Erythroblast (primary cell): Measurements from ENCODE around the gene RPS6KA2.

Experiments
- GATA1 ChIP-seq: IDR thresholded peaks from 2 replicates; pipeline ENCODE4 v1.6.1; 2011; ENCODE audit warnings: low read depth, mild to moderate bottlenecking, control low read depth, low read length, moderate library complexity
- POLR2A ChIP-seq: IDR thresholded peaks from 2 replicates; pipeline ENCODE4 v1.6.1; 2011; ENCODE audit warnings: mild to moderate bottlenecking, low read length

DNA sequence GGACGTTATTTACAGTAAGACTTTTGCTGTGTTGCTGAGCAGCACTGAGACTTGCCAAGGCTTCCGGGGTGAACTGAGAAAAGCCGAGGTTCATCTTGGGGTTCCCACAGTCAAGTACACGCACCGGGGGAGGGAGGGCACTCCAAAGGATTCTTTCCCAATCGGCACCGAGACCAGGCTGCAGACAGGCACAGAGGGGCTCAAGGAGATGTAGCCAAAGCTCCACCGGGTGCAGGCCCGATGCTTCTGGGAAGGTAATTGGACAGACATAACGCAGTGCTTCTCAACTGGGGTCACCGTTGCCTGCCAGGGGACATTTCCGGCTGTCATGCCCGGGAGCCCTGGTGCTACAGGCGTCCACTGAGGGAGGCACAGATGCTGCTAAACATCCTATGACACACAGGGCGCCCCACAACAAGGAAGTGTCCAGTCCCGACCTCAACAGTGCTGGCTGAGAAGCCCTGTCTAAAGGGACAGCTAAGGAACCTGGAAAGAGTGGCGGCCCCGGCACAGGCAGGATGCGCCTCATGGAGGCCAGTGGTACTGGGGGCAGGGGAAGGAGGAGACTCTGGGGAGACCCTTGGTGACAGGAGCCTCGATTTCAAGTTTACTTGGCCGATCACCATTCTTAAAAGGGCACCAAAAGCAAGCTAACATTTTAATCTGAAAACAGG lies 133.5 kb downstream of the RPS6KA2 start:
- TF ChIP-seq POLR2A = no peak
- no peak for TF ChIP-seq GATA1
